GM21528 (cell line): ENCODE measurements around the gene UTS2B.

Experiments used
- ATAC-seq: cut with Tn5 transposase; IDR thresholded peaks from one replicate; pipeline ENCODE4 v1.9.1; 2021; ENCODE audit warnings: mild to moderate bottlenecking, moderate library complexity; ENCODE audit not compliant: unreplicated experiment, low FRiP score

The UTS2B gene, protein sequence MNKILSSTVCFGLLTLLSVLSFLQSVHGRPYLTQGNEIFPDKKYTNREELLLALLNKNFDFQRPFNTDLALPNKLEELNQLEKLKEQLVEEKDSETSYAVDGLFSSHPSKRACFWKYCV

DNA sequence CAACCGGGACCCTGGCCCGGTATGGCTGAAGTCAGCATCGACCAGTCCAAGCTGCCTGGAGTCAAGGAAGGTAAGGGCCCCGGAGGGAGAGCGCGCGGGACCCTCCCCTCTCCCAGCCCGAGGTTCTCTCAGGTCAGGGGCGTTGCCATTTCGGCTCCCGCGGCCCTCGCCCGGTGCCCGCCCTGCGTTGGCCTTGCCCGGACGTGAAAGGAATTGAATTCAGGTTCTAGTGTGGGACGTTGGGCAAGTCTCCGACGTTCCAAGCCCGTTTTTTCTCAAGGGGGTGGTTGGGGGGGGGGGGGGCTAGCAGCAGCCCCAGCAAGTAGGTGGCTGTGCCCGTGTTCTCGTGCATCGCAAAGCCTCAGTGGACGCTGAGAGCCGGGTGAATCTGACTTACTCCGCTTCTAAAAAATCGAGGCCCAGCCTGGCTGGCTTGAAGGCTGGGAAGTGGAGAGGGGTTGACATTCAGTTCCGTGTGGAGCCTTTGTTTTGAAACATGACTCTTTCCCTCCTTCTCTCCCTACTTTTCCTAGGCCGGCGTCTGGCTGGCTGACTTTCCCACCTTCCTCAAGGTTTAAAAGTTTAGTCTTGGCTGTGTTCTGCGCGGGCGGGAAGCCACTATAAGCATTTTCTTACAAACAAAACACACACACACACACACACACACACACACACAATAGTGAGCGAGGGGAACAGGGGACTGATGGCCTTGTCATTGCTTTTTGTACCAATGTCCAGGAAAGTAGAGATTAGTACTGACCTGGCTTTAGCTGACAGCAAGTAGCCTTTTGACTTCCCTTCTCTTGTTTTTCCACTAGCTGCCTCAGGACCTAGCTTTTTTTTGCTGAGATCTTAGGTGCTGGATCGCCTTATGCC lies at the start of gene UTS2B:
Gene UTS2B (minus strand): TSS at position 873 of the 876 bp plus-strand sequence. CDS start 48,337 bp downstream, outside the sequence.
- ATAC-seq, result peak; percentile 29

DNA sequence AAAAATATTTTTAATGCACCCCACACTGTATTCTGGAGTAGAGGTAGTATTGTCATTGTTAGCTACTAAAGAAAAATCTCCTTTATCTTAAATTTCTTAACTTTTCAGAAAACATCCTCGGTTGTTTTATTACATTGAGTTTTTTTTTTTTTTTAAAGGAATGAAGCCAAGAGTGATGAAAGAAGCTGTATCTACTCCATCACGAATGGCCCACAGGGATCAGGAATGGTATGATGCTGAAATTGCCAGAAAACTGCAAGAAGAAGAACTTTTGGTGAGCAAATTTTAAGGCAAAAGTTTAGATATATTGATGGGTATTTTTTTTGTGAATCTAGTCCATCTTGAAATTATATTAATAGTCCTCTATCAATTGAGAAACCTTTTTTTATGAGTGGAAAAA lies 49.7 kb upstream of the UTS2B start:
- ATAC-seq, result no peak

DNA sequence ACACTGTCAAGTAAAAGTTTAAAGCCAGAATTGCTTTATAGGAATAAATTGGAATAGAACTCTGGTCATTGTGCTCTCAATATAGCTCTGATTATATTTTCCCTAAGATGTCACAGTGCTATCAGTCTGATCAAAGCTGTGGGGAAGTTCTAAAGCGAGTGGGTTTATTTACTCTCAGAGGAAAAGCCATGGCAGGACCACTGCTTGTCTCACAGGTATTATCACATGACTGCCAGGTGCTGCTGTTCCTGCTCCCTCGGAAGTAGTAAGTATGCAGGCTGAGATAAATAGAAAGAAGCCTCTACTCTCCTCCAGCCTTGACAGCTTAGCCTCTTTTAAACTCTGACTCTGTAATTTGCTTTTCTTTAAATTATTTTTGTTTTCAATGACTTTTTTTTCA lies 49.1 kb upstream of the UTS2B start:
- ATAC-seq, result no peak

DNA sequence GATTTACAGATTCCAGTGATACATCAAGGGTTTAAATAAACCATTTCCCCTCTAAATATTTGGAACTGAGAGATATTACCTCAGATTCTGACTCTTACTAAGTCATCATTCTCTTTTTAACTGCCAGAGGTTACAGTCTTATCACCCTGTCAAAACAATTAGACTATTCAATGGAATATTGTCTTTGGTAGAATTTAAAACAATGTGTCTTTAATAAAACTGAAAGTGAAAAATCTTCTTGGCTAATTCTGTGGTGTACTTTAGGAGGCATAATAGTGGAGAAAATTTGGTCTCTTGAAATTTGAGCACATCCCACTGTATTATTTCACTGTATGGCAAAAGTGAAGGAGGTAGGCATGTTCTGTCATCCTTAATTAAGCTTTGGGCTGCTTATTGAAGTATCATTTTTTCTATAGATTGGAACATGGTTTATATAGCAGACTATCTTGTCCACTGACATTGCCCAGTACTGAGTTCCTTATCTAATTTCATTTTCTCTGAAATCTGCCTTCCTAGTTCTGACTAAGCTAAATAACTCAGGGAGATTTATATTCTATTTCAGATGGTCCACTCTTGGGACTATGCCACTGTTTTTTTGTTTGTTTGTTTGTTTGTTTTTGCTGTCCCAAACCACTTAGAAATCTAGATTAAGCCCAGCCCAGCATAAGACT lies 48.0 kb upstream of the UTS2B start:
- ATAC-seq, result peak; percentile 49

DNA sequence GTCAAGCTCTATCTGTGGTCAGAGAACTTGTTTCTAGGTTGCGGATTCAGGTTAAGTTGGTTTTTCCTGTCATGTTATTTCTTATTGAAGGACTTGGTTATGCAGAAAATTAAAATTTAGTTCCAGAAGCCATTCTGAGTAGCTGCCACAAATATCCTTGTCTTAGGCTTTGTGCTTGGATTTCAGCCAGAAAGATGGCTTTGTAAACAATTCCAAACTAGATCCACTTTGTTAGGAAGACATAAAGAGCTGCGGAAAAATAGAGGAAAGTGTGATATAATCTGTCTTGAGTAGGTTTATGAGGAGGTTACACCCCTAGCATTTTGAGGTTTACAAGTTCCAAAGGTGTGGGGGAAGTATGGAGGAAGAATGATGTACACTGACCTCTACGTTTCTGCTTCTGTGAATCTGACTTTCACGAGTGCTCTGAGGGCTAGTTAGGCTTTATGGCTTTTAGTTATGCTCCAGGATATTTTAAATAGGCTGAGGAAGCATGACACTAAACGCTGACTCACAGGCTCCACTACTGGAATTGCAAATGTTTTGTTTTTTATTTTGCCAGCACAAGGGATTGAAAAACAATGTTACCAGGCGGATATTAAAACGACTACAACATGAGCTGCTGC lies 46.3 kb upstream of the UTS2B start:
- no peak for ATAC-seq

DNA sequence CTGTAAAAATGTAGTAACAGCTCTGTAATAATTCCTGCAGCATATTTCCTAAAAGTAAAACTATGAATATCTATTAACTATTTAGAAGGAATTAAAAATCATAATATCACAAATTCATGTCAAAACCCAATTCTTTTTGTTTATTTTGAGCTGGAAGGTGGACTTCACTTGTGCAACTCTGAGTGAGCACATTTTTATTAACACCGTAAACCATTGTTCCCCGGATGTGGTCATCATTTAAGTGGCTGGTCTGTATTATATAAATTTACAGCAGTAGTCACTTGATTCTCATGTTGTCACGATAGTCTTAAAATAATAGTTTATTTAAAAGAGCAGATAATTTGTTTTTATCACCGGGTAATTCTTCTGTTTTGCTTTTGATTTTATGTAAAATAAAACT lies 43.0 kb upstream of the UTS2B start:
- no peak for ATAC-seq

DNA sequence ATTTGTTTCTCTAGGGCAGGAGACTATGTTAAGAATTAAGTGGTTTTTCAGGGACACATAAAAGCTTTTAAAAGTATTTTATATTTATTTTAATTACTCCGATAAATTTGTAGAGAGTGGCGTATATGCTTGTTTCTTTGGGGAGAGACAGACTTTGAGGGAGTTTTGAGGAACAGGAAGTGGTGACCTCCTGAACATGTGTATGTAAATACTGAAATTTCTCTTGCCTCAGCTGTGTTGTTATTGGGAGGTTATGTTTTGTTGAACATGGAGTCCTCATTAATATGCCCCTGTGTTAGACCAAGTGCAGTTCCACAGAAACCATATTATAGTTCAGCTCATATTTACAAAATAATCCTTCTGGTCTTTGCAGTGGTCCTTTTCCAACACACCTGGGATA lies 41.8 kb upstream of the UTS2B start:
- no peak for ATAC-seq

DNA sequence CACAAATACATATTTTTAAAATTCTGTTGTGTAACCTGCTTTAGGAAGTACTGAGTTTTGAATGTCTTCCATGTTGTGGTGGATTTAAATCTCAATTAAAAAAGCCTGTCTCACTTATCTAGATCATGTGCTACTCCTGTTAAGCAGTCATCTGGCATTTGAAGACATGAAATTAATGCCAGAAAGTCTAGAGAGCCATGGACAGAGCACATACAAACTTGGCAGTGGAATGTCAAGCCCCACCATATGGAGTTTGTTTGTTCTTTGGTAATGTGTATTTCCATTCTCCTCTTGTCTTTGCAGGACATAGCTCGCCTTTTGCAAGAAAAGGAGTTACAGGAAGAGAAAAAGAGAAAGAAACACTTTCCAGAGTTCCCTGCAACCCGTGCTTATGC lies 39.3 kb upstream of the UTS2B start:
- no peak for ATAC-seq

DNA sequence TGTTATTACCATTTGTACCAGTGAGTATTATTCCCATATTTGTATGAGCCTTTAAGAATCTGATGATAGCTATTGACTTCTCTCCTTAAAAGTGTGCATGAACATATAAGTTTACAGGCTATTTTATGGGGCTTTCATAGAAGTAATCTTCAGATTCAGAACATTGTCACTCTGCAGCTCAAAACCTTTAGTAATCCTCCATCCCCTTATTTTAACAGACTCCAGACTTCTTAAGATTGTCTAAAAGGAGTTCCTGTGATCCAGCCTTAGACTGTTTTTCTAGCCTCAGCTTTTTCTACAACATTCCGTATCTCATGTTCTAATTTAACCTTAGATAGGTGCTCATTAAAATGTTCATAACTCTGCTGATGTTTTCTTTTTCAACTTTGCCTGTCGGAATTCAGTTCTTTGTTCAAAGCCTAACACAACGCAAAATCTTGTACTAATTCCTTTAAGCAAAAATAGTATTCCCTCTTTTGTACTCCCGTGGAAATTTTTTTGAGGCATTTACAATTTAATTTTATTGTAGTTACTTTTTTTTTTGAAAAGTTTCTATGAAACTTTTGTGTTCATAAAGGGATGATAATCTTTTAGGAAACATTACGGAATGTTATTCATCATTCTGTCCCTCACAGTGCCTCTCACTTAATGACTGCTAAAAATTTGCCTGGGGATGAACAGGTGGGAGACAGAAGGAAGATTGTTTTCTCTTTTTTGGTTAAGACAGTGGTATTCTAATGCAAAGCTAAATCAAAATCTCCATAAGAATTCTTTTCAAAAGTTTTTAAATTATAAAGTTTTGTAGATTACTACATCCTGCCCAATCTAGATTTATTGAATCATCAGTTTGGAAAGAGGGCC lies 38.7 kb upstream of the UTS2B start:
- ATAC-seq, result no peak

DNA sequence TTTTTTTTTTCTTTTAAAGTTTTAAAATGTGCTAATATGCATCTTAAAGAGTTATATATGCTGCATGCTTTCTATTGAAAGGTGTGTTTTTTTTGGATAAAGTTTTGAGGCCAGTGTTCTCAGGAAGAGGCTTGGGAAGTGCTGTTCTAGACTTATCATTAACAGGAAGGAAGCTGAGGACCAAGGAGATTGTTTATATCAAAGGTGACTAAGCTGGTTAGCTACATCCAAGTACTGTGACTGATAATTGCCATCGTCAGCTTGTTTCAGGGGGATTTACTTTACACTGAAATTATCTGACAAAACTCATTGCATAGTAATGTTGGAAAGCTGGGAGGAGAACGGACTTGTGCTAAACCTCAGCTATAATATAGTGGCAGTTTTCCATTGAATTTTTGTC lies 36.3 kb upstream of the UTS2B start:
- ATAC-seq, result no peak

DNA sequence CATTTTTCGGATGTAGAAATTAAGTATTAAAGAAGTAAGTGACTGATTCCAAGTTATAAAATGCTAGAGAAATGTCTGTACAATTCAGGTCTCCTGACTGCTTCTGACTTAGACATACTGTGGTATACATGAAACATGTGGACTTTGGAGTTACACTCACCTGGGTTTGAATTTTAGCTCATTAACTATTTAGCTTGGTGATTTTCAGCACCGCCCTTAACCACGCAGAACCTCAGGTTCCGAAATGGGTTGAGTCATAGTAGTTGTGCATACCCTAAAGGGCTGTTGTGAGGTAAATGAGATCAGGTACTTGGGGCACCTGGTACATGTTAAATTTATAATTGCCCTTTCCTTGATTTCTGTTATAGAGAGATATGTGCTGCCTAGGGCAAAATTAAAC lies 32.9 kb upstream of the UTS2B start:
- no peak for ATAC-seq

DNA sequence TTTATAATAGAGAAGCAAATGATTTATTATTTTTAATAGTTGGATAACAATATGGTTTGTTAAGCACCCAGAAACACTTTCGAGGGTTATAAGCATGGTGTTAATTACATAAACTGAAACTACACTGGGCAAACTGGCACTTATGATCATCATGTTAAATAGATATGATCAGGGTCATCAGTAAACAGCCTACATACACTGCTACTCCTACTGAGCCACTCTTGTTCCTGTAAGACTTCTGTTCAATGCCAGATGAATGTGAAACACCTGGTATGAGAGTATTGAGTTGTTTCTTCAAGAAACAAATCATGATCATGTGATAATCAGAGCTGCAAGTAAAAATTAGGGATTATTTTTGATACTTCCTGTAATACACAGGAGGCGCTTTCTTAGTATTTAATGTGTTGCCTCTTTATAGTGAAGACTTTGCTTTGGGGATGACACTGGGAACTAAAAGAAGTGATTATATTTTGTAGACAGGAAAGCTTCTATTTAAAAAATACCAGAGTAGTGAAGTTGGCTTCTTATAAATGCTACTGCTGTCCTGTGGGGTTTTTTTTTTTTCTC lies 32.3 kb upstream of the UTS2B start:
- ATAC-seq, result no peak

DNA sequence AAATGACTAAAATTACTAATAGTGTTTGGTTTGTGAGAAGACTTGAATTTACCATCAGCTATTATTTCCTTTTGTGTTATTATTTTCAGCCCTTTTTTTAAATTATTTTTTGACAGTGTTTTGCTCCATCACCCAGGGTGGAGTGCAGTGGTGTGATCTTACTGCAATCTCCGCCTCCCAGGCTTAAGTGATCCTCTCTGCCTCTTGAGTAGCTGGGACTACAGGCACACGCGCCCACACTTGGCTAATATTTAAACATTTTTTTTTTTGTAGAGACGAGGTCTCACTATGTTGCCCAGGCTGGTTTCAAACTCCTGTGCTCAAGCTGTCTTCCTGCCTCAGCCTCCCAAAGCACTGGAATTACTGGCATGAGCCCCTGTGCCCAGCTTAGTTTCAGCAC lies 31.7 kb upstream of the UTS2B start:
- ATAC-seq, result no peak

DNA sequence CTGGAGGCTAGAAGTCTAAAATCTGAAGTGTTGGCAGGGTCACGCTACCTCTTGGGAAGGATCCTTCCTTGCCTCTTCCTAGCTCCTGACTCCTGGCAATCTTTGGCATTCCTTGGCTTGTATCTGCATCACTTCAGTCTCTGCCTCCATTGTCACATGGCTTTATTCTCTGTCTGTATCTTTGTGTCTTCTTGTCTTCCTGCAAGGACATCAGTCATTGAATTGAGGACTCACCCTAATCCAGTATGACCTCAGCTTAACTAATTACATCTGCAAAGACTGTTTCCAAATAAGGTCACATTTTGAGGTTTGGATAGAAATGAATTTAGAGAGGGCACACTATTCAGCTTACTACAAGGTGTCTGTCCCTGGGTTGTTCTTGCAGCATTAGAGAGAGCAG lies 31.1 kb upstream of the UTS2B start:
- ATAC-seq, result no peak

DNA sequence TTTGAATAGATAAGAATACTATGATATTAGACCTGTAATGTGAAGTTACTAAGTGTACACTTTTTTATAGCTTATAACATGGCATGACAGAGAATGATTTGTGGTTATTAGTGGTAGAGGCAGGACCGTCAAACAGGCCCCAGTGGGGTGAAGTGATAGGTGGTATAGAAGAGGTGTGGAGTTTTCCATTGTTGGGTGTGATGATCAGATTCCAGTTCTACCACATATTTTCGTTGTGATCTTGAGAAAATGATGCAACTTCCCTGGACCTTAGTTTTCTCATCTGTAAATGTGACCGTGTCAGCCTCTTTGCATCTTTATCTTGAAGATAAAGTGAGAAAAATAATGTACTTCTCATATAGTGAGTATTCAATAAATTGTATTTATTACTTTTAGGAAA lies 30.3 kb upstream of the UTS2B start:
- ATAC-seq, result no peak

DNA sequence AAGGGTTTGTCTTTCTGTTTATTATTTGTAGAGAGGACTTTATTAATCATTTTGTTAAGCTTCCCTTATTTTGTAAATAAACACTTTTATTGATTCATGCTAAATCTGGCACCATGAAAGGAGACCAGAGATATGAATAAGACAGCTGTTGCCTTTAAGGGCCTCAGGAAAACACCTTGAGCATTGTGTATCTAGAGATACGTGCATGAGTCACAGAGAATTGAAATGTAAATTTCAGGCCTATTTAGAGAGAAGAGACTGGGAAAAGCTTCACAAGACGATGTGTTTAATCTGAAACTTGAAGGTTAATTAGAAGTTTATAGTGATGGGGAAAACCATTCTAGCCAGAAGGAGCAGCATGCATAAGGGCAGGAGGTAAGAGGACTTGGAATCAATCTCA lies 28.6 kb upstream of the UTS2B start:
- no peak for ATAC-seq

DNA sequence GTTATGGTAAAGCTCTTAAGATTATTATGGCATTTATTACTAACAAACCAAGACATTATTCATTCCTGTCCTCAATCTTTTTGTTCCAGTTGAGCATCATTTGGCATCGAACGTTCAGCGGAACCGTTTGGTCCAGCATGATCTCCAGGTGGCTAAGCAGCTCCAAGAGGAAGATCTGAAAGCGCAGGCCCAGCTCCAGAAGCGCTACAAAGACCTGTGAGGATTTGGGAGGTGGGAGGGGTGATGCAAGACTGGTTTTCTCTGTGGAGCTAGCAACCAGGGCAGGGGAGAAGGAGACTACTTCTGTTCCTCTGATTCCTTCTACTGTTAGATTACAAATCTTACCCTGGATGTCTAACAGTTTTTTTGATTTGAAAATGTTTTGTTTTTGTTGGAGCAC lies 27.6 kb upstream of the UTS2B start:
- ATAC-seq, result no peak

DNA sequence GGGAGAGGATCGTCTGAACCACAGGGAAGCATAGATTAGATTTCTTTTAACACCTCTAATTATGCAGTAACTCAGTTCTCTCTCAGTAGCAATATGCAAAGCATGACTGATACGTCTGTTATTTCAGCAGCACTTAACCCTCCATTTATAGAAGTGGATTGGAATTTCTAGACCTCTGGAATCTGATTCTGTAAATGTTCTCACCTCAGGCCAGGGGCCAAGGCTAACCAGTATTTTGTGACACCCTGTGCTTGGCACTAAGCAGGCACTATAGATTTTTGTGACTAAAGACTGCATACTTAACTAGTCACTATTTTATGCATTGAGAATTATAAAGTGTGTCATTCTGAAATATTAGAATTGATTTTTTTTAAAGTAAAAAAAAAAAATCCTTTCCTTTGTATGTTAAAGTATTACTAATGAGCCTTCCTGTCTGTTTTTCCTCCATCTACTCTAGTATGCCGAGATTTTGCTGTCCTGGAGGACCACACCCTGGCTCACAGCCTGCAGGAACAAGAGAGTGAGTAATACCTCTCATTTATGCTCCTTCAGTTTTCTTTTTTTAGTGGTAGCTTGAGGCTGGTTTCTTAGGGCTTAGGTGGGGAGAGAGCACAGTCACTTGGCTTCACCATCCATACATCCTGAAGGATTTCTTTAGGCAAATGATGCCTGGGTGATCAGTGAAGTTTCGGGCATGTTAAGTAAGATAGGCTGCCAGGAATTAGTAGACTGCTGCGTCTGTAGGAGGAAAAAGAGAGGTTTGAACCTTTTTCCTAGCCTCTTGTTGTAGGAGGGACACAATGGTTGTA lies 26.5 kb upstream of the UTS2B start:
- no peak for ATAC-seq

DNA sequence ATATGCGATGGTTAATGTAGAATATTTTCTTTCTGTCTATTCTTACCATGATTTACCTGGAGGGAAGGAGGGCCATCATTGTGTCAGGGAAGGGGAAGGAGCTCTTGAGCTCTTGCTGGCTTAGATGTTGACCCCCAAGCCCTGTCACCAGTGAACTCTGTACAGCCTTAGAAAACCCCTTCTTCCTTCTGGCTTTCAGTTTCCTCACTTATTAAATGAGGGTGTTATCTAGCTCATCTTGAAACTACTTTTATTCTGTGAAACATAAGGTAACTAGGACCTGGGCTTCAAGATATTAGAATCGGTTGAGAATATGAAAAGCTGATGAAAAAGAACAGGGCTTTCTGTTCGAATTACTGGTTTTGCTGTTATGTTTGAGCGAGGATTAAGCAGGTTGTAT lies 25.1 kb upstream of the UTS2B start:
- peak; percentile 79 for ATAC-seq
